HG03520 (cell line): ENCODE results near the gene KCNG4.
"Not testable (repeated sequence)": the region's sequence is repeated elsewhere in the genome, so short reads cannot be mapped to it uniquely, and the experiment has no call there.

ENCODE experiments used
- ATAC-seq: cut with Tn5 transposase; IDR thresholded peaks from one replicate; pipeline ENCODE4 v1.9.1; 2021; ENCODE audit warnings: mild to moderate bottlenecking, moderate library complexity; ENCODE audit not compliant: unreplicated experiment

The KCNG4 gene

DNA sequence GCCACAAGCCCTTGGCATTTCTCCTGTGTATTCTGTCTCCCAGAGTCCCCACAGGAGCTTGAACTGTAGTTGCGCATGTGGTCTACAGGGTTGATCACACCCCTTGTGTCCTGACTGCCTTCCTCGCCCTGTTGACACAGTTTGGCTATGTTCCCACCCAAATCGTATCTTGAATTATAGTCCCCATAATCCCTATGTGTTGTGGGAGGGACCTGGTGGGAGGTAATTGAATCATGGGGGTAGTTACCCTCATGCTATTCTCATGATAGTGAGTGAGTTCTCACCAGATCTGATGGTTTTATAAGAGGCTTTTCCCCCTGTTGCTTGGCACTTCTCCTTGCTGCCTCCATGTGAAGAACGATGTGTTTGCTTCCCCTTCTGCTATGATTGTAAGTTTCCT is 27.7 kb downstream of the KCNG4 start:
- ATAC-seq, result no peak

- ATAC-seq, result no peak
These were observed 29.8 kb downstream of the KCNG4 start for GRCh38 chr16:84209989-84210388.

DNA sequence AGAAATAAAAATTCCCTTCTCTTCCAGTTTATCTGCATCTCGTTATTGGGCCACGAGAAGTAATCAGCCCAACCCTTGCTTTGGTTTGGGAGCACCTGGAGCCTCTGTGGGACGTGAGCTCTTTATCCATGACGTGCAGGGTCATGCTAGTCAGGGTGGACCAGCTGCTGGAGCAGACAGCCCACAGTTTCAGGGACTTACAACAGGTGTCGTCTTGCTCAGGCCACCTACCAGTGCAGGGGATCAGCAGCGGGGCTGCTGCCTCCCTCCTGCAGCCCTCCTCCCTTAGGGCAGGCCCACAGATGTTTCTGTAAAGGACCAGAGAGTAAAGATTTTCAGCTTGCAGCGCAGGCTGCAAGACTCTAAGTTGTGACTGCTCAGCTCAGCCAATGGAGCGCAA is 31.9 kb downstream of the KCNG4 start:
- ATAC-seq, result no peak

GRCh38 chr16:84207251-84207650 is 32.6 kb downstream of the KCNG4 start:
- no peak for ATAC-seq

GRCh38 chr16:84205976-84206691 is 33.7 kb downstream of the KCNG4 start:
- ATAC-seq, result no peak

DNA sequence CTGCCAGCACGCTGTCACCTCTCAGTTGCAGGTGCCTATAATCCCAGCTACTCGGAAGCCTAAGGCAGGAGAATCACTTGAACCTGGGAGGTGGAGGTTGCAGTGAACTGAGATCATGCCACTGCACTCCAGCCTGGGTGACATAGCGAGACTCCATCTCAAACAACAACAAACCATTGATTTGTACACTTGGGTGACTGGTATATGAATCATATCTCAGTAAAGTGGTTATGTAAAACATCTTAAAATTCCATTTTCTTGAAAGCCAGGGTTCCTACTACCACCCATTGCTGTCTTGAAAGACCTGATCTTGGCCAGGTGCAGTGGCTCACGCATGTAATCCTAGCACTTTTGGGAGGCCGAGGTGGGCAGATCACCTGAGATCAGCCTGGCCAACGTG is 34.7 kb downstream of the KCNG4 start:
- not testable (repeated sequence) for ATAC-seq

GRCh38 chr16:84204551-84204950 is 35.3 kb downstream of the KCNG4 start:
- ATAC-seq, result not testable (repeated sequence)

DNA sequence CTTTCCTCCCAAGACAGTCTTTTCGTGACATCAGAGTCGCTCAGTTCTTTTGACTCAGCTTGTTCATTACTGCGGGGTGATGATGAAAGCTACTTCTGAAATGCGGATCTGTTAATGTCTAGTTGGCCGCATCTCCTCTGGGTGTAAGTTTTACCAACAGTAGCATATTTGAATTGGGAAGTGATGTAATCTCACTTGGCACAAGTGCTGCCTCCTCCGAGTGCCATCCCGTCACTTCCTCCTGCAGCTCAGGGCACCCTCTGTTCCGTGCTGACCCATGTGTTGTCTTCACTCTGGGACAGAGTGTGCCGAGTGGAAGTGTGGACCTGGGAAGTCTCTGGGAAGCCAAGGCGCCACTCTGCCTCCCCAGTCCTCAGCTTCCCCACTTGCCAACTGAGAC is 40.0 kb downstream of the KCNG4 start:
- ATAC-seq, result no peak

DNA sequence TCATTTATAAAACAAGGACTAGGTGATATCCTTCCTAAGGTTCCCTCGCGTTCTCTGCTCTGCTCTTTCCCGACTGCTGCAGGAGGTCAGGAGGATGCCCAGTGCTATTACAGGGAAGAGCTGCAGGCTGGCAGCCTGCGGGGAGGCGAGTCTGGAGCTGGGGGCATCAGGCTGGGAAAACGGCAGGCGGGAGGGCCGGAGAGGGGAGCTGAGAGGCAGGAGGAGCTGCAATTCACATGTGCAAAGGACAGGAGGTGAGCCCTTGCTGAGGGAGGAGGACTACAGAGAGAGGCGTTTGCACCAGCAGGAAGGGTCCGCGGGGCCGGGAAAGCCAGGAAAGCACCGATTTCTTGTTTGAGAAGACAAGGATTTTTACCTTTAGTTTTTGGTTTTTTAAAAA is 40.7 kb downstream of the KCNG4 start:
- ATAC-seq, result no peak

DNA sequence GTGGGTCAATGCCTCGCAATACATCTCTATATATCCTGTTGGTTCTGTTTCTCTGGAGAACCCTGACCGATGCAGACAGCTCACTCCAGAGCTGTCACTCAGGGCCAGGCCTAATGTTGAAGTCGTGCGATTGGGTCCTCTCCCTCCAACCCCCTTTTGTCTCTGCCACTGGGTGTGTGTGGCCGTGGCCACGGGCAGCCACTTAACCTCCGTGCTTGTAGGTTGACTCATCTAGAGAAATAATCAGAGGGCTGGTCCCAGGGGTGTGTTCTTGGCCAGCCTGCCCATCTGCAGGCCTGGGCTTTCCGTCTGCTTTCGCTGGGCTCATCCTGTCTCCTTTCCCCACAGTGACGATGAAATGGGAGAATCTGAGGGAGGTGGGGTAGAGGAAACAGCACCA is 41.4 kb downstream of the KCNG4 start:
- no peak for ATAC-seq

GRCh38 chr16:84197466-84198128 is 42.2 kb downstream of the KCNG4 start:
- no peak for ATAC-seq

DNA sequence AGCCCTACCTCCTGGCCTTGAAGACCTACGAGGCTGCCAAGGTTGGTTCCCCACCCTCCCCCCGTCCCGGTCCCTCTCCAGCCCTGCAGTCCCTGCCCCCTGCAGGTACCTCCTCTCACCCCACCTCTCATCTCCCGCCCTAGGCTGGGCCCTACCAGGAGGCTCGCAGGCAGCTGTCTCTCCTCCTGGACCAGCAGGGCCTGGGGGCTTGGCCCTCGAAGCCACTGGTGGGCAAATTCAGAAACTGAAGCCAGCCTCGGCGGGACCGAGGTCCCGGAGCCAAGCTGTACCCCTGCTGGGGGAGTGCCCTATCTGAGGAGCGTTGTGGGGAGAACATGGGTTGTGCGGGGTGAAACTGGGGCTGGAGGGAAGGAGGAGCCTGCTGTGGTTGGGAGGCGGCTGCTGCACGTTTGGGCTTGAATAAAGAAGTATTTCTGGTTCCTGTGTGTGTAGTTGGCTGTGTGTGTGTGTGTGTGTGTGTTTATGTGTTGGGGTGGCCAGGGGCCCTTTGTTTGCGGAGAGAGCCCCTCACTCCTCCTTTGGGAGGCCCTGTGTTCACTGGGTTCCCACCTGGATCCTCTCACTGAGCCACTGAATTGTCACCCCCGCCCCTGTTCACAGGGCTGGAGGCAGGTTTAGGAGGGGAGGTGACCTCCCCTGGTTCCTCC is 43.0 kb downstream of the KCNG4 start:
- no peak for ATAC-seq

DNA sequence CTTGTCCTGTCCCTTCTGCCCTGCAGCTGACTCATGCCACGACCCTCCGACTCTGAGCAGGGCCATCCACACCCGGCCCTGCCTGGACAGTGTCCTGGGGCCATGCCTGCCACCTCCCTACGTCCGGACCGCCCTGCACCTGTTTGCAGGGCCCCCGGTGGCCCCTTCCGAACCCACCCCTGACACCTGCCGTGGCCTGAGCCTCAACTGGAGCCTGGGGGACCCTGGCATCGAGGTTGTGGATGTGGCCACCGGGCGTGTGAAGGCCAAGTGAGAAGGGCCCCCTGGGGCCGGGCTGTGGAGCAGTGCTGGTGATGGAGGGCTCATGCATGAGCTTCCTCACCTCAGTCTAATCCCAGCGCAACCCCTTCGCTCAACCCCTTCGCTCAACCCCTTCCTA is 43.7 kb downstream of the KCNG4 start:
- ATAC-seq, result no peak

DNA sequence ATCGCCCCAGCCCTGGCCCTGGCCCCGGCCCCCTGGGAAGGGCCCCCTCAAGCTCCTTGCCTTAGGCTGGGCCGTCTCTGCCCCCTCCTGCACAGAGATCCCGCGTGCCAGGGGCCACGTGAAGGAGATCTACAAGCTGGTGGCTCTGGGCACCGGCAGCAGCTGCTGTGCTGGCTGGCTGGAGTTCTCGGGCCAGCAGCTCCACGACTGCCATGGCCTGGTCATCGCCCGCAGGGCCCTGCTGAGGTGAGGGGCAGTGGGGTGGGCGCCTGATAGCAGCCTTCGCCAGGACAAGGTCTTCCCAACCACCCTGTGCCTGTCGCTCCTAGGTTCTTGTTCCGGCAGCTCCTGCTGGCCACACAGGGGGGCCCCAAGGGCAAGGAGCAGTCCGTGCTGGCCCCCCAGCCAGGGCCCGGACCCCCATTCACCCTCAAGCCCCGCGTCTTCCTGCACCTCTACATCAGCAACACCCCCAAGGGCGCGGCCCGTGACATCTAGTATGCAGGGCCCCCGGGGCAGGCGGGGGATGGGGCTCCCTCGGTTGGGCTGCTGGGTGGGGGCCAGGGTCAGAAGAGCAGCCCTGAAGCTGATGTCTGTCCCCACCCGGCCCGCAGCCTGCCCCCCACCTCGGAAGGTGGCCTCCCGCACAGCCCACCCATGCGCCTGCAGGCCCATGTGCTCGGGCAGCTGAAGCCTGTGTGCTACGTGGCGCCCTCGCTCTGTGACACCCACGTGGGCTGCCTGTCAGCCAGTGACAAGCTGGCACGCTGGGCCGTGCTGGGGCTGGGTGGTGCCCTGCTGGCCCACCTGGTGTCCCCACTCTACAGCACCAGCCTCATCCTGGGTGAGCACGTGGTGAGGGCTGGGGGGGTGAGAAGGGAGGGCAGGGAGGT is 44.4 kb downstream of the KCNG4 start:
- no peak for ATAC-seq

- ATAC-seq, result no peak
These were observed 45.2 kb downstream of the KCNG4 start for GRCh38 chr16:84194470-84195200.

- ATAC-seq, result no peak
These were observed 45.8 kb downstream of the KCNG4 start for GRCh38 chr16:84194018-84194417.

- no peak for ATAC-seq
These were observed 46.3 kb downstream of the KCNG4 start for GRCh38 chr16:84193480-84193879.

DNA sequence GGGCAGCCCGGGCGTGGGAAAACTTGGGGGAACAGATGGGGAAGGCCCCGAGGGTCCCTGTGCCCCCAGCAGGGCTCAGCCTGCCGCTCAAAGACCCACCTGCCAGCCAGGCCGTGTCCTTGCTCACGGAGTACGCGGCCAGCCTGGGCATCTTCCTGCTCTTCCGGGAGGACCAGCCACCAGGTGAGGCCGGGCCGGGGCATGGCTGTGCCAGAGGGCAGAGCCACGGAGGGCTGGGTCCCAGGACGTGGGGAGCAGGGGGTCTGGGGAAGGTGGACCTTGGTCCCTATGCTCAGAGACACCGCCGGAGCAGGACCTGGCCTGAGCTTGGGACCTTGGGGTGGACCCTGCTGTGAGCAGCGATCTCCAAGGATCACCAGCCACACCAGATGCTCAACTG is 48.3 kb downstream of the KCNG4 start:
- ATAC-seq, result no peak

GRCh38 chr16:84190731-84191388 is 49.0 kb downstream of the KCNG4 start, which contains the start of gene ADAD2:
Gene ADAD2 (plus strand): TSS chr16:84191157. CDS start chr16:84191231, 74 bp downstream.
- ATAC-seq, result no peak
